ENCODE data around the gene GNAO1.

Gene GNAO1

GRCh38 chr16:56211435-56211981 is 20.2 kb downstream of the GNAO1 start:
- no peak for ATAC-seq
- TF ChIP-seq GLIS3 (CRISPR knock-in tag; IDR thresholded peaks at IDR 0.05): no peak

GRCh38 chr16:56212144-56212543 is 20.9 kb downstream of the GNAO1 start:
- TF ChIP-seq TOX (CRISPR knock-in tag; IDR thresholded peaks at IDR 0.05; ENCODE audit: borderline replicate concordance) (no peak), ZC3H10 (CRISPR knock-in tag; IDR thresholded peaks at IDR 0.05) (no peak), ISL1 (CRISPR knock-in tag; IDR thresholded peaks at IDR 0.05) (no peak), PATZ1 (CRISPR knock-in tag; IDR thresholded peaks at IDR 0.05; ENCODE audit: borderline replicate concordance) (no peak), RARB (CRISPR knock-in tag; IDR thresholded peaks at IDR 0.05) (no peak), GLIS3 (CRISPR knock-in tag; IDR thresholded peaks at IDR 0.05) (no peak)
- ATAC-seq: no peak

- no peak for TF ChIP-seq TCF4 (CRISPR knock-in tag; IDR thresholded peaks at IDR 0.05; ENCODE audit: borderline replicate concordance)
- no peak for TF ChIP-seq TSHZ2 (CRISPR knock-in tag; IDR thresholded peaks at IDR 0.05)
- TF ChIP-seq RARB (CRISPR knock-in tag; IDR thresholded peaks at IDR 0.05): no peak
- no peak for TF ChIP-seq ZFP3 (CRISPR knock-in tag; IDR thresholded peaks at IDR 0.05)
- no peak for TF ChIP-seq ZFP30 (CRISPR knock-in tag; IDR thresholded peaks at IDR 0.05)
- TF ChIP-seq PATZ1 (CRISPR knock-in tag; IDR thresholded peaks at IDR 0.05; ENCODE audit: borderline replicate concordance): no peak
- TF ChIP-seq ESRRG (CRISPR knock-in tag; IDR thresholded peaks at IDR 0.05): no peak
- no peak for TF ChIP-seq SNAI2 (CRISPR knock-in tag; IDR thresholded peaks at IDR 0.05)
- TF ChIP-seq GLIS3 (CRISPR knock-in tag; IDR thresholded peaks at IDR 0.05): no peak
- TF ChIP-seq BACH2 (CRISPR knock-in tag; IDR thresholded peaks at IDR 0.05; ENCODE audit: borderline replicate concordance): no peak
- no peak for TF ChIP-seq PPARA (CRISPR knock-in tag; IDR thresholded peaks at IDR 0.05; ENCODE audit: borderline replicate concordance)
- no peak for TF ChIP-seq POU6F1 (CRISPR knock-in tag; IDR thresholded peaks at IDR 0.05; ENCODE audit: borderline replicate concordance, low read depth)
- no peak for TF ChIP-seq ARNTL (CRISPR knock-in tag; IDR thresholded peaks at IDR 0.05; ENCODE audit: borderline replicate concordance, low read depth)
- no peak for TF ChIP-seq CSRNP3 (CRISPR knock-in tag; IDR thresholded peaks at IDR 0.05)
- no peak for TF ChIP-seq ZC3H10 (CRISPR knock-in tag; IDR thresholded peaks at IDR 0.05)
- no peak for TF ChIP-seq ZNF70 (CRISPR knock-in tag; IDR thresholded peaks at IDR 0.05)
- ATAC-seq: no peak
Measured at GRCh38 chr16:56221995-56222394, 30.7 kb downstream of the GNAO1 start.

GRCh38 chr16:56222474-56222997 is 31.2 kb downstream of the GNAO1 start:
- no peak for ATAC-seq
- TF ChIP-seq PPARA (CRISPR knock-in tag; IDR thresholded peaks at IDR 0.05; ENCODE audit: borderline replicate concordance) (no peak), ISL1 (CRISPR knock-in tag; IDR thresholded peaks at IDR 0.05) (no peak), OSR1 (CRISPR knock-in tag; IDR thresholded peaks at IDR 0.05) (no peak)
